ENCODE data around the gene STXBP6. TPM values are rescaled to one million over a fixed set of nuclear protein-coding genes. Genes with fewer than 3 reads are reported as not detected.

STXBP6 gene
- total RNA-seq, 1 donor from 2014 or later = 0.51 TPM

DNA sequence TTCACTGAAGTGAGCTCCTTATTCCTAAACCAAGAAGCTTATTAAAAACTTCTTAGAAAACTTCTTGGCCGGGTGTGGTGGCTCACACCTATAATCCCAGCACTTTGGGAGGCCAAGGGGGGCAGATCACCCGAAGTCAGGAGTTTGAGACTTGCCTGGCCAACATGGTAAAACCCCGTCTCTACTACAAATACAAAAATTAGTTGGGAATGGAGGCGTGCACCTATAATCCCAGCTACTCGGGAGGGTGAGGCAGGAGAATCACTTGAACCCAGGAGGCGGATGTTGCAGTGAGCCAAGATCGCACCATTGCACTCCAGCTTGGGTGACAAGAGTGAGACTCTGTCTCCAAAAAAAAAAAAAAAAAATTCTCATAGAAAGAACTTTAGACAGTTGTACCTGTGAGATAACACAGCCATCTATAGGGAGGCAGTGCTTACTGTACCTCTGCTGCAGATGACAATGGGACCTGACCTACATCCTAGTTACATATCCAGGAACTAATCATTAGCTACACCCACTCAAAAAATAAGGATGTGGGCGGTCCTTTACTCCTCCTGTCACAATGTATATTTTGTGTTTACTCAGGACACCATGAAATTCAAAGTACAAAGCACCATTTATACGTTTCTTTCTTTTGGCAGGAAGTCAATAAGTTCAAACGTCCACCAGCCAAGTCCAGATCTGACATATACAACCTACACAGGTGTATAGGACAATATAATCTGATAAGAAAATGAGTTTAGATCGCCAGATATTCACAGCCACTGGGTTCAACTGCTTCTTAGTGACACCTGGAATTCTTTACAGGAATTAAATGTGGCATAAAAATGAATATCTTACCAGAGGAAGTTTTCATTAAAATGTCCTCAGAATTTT lies 14.9 kb downstream of the STXBP6 start:
- H3K9me3 Mint-ChIP-seq (ENCODE audit: unreplicated experiment) = no peaks in the 10 kb centered on the region

DNA sequence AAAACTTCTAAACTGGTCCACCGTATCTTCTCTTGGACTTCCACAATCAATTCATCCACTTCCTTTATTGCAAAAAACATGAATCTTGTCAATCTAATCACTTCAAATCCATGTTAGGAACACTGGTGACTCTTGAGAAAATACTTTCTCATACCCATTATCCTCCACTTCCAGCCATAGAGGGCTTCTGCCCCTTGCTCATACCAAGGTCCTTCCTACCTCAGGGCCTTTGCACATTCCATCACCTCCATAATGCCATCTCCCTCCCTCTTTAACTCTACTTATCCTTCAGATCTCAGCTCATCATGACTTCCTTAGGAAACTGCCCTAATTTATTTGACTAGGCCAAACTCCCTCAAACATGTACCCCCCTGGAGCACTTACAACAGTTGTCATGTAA lies 16.6 kb downstream of the STXBP6 start:
- TF ChIP-seq, protein P1, sequence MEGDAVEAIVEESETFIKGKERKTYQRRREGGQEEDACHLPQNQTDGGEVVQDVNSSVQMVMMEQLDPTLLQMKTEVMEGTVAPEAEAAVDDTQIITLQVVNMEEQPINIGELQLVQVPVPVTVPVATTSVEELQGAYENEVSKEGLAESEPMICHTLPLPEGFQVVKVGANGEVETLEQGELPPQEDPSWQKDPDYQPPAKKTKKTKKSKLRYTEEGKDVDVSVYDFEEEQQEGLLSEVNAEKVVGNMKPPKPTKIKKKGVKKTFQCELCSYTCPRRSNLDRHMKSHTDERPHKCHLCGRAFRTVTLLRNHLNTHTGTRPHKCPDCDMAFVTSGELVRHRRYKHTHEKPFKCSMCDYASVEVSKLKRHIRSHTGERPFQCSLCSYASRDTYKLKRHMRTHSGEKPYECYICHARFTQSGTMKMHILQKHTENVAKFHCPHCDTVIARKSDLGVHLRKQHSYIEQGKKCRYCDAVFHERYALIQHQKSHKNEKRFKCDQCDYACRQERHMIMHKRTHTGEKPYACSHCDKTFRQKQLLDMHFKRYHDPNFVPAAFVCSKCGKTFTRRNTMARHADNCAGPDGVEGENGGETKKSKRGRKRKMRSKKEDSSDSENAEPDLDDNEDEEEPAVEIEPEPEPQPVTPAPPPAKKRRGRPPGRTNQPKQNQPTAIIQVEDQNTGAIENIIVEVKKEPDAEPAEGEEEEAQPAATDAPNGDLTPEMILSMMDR (IDR thresholded peaks at IDR 0.05; ENCODE audit: unreplicated experiment) = no peak
- Mint-ChIP-seq H3K36me3 (ENCODE audit: low read depth, unreplicated experiment) (no peaks in the 10 kb centered on the region), H3K9me3 (ENCODE audit: unreplicated experiment) (no peaks in the 10 kb centered on the region), H3K4me1 (ENCODE audit: unreplicated experiment) (no peaks in the 10 kb centered on the region), H3K27ac (ENCODE audit: unreplicated experiment) (no peak overlapping the region), H3K27me3 (ENCODE audit: unreplicated experiment) (no peaks in the 10 kb centered on the region), H3K4me3 (ENCODE audit: unreplicated experiment) (no peak overlapping the region)
- DNase-seq (ENCODE audit: low spot score) = no peak

More for the DNA sequence above, 14.9 kb downstream of the STXBP6 start:
- Mint-ChIP-seq H3K27me3 (ENCODE audit: unreplicated experiment) (no peaks in the 10 kb centered on the region), H3K4me1 (ENCODE audit: unreplicated experiment) (no peaks in the 10 kb centered on the region), H3K4me3 (ENCODE audit: unreplicated experiment) (no peak overlapping the region), H3K27ac (ENCODE audit: unreplicated experiment) (no peak overlapping the region), H3K36me3 (ENCODE audit: low read depth, unreplicated experiment) (no peaks in the 10 kb centered on the region)
- no peak for DNase-seq (ENCODE audit: low spot score)
- TF ChIP-seq, protein P1 (IDR thresholded peaks at IDR 0.05; ENCODE audit: unreplicated experiment) = no peak

DNA sequence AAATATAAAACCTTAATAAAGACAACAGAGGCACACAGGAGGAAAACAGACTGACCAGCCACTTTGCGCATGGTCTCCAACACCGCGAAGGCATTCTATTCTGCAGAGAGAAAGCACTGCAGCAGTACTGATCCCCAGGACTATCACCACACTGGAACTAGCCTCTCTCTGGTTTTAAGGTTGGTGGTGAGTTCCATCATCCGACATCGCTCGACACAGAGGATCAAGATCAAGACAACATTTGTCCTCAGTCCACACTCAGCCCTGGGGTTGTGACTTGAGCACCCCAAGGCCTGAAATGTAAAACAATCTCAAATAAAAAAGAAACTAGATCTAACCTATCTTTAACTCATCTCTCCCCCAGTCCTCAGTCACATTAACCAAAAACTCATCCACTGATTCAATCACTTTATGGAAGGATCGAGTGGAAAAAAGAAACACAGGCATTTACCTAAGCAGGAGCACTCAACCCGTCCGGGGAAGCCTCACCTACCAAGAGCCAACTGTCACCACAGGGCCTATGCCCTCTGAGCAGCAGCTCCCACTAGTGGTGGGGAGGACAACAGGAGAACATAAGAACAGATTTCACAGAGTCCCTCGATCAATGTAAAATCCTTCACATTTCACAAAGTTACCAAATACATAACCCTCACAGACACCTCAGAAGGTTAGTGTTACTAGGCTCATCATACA lies 17.7 kb downstream of the STXBP6 start:
- Mint-ChIP-seq H3K36me3 (ENCODE audit: low read depth, unreplicated experiment) (no peaks in the 10 kb centered on the region), H3K27ac (ENCODE audit: unreplicated experiment) (no peak overlapping the region), H3K9me3 (ENCODE audit: unreplicated experiment) (no peaks in the 10 kb centered on the region), H3K27me3 (ENCODE audit: unreplicated experiment) (no peaks in the 10 kb centered on the region), H3K4me3 (ENCODE audit: unreplicated experiment) (no peak overlapping the region), H3K4me1 (ENCODE audit: unreplicated experiment) (no peaks in the 10 kb centered on the region)
- TF ChIP-seq, protein P1 (IDR thresholded peaks at IDR 0.05; ENCODE audit: unreplicated experiment) = no peak
- DNase-seq (ENCODE audit: low spot score) = no peak

DNA sequence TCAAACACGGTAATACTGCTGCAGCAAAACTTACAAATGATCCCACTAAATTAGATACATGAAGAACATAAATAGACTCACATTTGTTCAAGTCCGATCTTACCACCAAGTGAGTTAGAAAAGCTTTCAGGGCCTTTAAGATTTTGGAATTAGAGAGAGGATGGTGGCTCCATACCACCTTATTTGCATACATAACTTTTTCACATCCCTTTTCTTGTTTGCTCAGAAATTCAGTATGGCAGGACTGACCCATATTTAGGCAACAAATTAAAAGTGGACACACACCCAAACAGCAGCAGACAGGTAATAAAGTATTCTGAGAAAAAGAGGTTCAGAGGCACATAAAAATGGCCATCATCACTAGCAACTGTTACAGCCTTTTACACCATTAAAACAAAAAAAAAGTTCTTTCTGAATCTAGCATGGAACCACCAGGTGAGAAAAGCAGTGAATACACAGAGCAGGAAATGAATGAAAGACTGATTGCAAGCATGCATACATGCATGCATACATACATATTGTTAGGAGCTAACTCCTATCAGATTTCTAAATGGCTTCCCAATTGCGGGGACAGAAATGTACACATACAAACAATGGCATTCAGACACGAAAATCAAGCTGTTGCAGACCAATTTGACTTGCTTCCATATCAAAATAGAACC lies 23.3 kb downstream of the STXBP6 start:
- TF ChIP-seq, protein P1 (IDR thresholded peaks at IDR 0.05; ENCODE audit: unreplicated experiment) = no peak
- DNase-seq (ENCODE audit: low spot score) = no peak
- Mint-ChIP-seq H3K27me3 (ENCODE audit: unreplicated experiment) (peaks cover 3% of the 10 kb centered on the region), H3K27ac (ENCODE audit: unreplicated experiment) (no peak overlapping the region), H3K36me3 (ENCODE audit: low read depth, unreplicated experiment) (no peaks in the 10 kb centered on the region), H3K4me3 (ENCODE audit: unreplicated experiment) (no peak overlapping the region), H3K4me1 (ENCODE audit: unreplicated experiment) (no peaks in the 10 kb centered on the region), H3K9me3 (ENCODE audit: unreplicated experiment) (no peaks in the 10 kb centered on the region)

Measured in endothelial cell (in vitro differentiated cells).